M059J (cell line): ENCODE results near the gene AQP5. TPM values are rescaled to one million over a fixed set of nuclear protein-coding genes. Genes with fewer than 3 reads are reported as not detected.

Experiments
- DNase-seq: peaks from one replicate; pipeline ENCODE4 v3.0.0-alpha.2; 2012; ENCODE audit warnings: low read depth
- total RNA-seq: library from RNA; depleted of rRNA; stranded (reverse); fragments of >200 nt; shearing (Covaris generic); gene quantifications from 2 replicates; pipeline ENCODE4 v1.2.3, GENCODE V29; 2014

The AQP5 gene
- total RNA-seq, 1 experiment from 2014 or later = 0.25 TPM

- no peak for DNase-seq
Observed at GRCh38 chr12:49950273-49951251, 11.1 kb upstream of the AQP5 start, which contains the start of gene AQP2. Gene AQP2, plus strand, starts transcription at chr12:49950737. Its CDS starts 94 bp downstream, at chr12:49950831.

GRCh38 chr12:49951411-49952240 lies 10.0 kb upstream of the AQP5 start:
- DNase-seq = no peak

GRCh38 chr12:49952391-49953055 lies 9.1 kb upstream of the AQP5 start:
- DNase-seq = no peak

- no peak for DNase-seq
Observed at GRCh38 chr12:49953151-49953550, 8.5 kb upstream of the AQP5 start.

- no peak for DNase-seq
Observed at GRCh38 chr12:49953961-49954846, 7.5 kb upstream of the AQP5 start.

DNA sequence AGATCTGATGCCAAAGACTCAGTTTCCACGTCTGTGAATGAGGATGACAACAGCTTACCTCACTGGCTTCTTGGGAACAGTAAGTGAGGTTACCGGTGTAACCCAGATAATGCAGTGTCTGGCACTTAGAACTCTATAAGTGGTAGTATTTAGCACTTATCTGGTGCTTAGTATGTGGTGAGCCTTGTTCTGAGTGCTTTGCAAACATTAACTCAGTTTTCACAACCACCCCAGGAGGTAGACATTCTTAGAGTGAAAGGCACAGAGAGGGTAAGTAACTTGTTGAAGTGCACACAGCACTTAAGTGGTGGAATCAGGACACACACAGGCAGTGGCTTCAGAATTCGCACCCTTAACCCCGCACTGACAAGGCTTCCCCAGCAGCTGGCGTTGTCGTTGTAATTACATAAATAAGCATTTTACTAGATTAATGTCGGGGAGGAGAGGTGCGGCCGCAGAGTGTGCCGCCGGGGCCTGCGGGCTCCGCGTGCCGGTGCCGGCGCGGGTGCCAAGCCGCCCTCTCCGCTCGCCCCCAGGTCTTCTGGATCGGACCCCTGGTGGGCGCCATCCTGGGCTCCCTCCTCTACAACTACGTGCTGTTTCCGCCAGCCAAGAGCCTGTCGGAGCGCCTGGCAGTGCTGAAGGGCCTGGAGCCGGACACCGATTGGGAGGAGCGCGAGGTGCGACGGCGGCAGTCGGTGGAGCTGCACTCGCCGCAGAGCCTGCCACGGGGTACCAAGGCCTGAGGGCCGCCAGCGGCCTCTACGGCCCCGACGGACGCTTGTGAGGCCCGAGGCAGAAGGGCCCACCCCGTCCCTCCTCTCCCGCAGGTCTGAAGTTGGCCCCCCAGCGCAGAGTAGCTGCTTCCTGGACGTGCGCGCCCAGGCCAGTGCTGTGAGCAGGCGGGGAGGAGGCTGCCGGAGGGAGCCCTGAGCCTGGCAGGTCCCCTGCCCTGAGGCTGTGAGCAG lies 6.5 kb upstream of the AQP5 start:
- DNase-seq = no peak

DNA sequence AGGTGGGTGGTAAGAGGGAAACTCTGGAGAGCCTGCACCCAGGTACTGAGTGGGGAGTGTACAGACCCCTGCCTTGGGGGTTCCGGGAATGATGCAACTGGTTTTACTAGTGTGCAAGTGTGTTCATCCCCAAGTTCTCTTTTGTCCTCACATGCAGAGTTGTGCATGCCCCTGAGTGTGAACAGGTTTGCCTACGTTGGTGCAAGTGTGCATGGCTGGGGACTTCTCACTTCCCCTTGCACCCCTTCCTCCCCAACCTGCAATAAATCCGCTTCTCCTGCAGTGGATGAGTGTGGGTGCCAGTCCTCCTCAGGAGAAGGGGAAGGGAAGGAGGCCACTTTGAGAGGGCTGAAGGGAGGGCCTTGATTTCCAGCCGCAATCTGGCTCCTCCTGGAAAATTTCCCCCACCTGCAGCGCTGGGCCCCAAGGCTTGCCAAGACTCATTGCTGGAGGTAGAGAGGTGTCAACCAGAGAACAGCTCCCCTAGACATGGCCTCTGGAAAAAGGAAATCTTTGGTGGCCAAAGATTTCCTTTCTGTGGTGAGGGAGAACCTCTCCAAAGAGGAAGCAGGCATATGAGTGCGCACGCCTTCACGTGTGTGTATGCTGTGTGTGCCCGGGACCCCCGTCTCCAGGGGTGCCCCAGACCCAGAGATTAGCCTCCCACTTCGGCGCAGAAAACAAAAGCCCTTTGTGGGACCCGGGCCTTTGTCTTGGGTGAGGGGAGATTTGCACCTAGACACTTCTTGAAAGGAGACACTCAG lies 5.6 kb upstream of the AQP5 start:
- no peak for DNase-seq

DNA sequence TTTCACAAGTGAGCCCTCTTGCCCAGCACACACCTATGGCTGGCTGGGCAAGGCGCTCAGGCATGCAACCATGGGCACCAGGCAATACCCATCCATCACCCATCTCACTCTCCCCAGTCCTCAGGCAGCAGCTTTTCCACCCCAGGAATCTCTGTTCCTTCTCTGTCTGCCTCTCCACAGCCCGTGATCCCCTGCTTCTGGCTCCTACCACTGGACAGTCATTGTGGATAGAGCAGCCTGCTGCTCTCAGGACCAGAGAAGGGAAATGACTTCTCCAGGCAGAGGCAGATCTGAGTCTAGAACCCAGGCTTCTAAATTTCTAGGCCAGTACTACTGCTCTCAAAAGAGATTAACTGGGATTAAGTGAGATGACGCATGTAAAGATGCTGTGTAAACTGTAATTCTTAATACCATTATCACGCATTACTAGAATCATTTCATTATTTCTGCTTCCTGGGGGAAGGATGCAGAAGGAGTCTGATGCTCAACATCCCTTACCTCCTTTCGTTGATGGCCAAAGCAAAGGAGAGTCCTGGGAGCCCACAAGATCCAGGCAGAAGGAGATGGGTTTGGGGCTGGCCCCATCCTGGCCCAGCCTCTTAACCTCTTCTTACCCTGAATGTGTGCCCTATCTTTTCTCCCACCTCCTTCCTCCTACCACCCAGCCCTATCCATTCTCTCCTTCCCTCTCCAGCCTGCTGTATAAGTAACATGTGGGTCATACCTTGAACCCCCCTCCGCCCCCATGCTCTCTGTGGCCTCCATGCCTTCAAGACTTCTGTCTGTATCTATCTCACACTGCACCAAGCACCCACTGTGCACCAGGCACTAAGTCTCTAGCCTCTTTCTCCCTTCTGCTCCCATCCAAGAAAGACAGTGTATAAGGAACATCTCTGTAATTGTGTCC lies 4.8 kb upstream of the AQP5 start:
- DNase-seq = no peak

DNA sequence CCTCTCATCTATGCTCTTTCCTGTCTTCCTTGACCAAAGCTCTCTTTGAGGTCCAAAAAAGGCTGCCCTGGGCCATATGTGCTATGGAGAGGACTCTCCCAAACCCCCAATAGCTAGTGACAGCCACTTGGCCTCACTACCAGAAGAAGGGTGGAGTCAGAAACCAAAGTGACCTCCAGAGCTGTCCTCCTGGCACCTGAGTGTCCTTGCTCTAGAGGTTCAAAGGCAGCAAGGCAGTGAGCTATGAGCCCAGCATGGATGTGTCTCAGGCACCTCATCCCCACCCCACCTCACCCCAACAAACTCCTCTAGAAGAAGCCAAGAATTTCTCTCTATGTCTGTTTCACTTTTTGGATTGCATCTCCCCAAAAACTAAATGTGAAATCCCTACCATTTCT lies 4.1 kb upstream of the AQP5 start:
- DNase-seq = no peak

DNA sequence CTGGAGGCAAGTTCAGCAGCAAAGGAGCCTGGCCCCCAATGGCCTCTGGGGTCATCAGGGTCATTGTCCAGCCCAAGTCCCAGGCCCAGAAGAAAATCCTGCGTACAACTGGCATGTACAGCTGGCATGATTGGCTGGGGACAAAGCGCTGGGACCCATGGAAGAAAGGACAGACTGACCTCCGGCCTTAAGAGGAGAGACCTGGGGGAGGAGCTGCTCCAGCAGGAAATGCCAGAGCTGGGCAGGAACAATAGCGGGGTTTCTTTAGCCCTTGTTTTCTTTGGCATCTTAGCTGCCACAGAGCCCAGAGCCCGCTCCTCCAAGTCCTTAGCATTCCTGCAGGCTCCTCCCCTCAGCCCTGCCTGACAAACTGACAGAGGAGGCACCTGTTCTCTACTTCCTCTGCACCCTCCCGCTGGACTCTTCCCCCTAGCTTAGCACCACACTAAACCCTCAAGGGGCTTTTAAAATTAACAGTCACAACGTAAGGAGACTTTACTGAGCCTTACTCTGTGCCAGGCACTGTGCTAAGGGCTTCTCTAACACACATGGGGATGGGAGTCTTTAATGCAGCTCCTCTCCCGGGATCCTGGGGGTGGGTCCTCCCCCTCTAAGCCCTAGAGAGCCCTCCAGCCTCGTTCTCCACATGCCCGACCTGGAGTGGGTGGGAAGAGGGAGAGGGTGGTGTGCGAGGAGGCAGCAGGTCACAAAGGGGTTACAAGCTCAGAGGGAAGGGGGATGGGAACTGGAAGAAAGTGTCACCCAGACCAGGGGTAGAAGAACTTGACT lies 1.8 kb upstream of the AQP5 start:
- peak; percentile 82 for DNase-seq

- no peak for DNase-seq
Observed at GRCh38 chr12:49960474-49961110, 1.1 kb upstream of the AQP5 start.

- no peak for DNase-seq
Observed at GRCh38 chr12:49961993-49962764, 507 bp downstream of the AQP5 start.

GRCh38 chr12:49962861-49963765 lies 1.4 kb downstream of the AQP5 start:
- peak; percentile 86 for DNase-seq

DNA sequence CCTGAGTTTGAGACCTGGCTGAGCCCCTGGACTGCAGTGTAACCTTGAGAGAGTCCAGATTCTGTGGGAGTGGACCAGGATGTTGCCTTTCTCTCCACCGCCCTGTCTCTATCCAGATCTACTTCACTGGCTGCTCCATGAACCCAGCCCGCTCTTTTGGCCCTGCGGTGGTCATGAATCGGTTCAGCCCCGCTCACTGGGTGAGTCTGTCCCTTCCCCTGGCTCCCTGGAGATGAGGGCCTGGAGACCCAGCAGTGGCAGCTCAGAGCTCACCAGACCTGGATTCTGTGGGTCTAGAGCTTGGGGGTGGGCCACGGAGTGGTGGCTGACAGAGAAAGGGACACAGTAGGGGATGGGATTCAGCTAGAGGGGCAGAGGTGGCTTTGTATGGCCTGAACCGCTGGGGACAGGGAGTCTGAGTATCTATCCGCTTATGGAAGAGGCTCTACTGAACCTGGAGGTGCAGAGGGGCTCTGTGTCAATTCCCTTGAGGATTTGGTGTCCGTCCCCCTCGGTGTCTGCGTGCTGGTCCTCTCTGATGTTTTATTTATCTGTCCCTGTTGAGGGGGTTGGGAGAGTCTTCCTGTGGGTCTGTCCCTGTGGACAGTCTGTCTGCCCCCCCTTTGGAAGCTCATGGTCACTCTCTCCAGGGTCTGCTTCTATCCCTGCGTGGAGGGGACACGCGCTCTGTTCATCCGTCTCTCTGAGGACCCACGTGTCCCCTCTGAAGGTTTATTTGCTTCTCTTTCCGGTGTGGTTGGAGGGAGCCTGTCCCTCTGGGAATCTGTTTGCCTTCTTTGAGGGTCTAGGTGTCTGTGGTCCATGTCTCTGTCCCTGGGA lies 2.5 kb downstream of the AQP5 start:
- DNase-seq = no peak
